Ascending aorta (tissue), 2 donors: ENCODE results near the gene C14orf180. TPM values are rescaled to one million over a fixed set of nuclear protein-coding genes. Genes with fewer than 3 reads are reported as not detected.

Source experiments
- DNase-seq, 2 donors: peaks; one replicate each; pipeline ENCODE4 v3.0.0-alpha.2; 2019; ENCODE audit warnings: low spot score in 2 of 2
- H3K27ac ChIP-seq, 2 donors: fragments of 200-600 bp; sonication (generic); one replicate each; pipeline ENCODE4 v1.5.1; 2016 to 2017; ENCODE audit warnings: mild to moderate bottlenecking in 1 of 2
- H3K27me3 ChIP-seq: fragments of 200-600 bp; sonication (generic); one replicate; pipeline ENCODE4 v1.5.1; 2017
- H3K36me3 ChIP-seq, 2 donors: fragments of 200-600 bp; sonication (generic); one replicate each; pipeline ENCODE4 v1.5.1; 2016
- H3K4me1 ChIP-seq, 2 donors: fragments of 200-600 bp; sonication (generic); one replicate each; pipeline ENCODE4 v1.5.1; 2016 to 2017; ENCODE audit warnings: mild to moderate bottlenecking in 1 of 2
- H3K4me3 ChIP-seq, 2 donors: fragments of 200-600 bp; sonication (generic); one replicate each; pipeline ENCODE4 v1.5.1; 2016 to 2017; ENCODE audit warnings: mild to moderate bottlenecking in 1 of 2
- H3K9me3 ChIP-seq, 2 donors: fragments of 200-600 bp; sonication (generic); one replicate each; pipeline ENCODE4 v1.5.1; 2016
- intact Hi-C: fragments of 100-400 bp; cut with DNase I; formaldehyde crosslinking; loops from one replicate; pipeline ENCODE4 v1.15.1; 2023
- total RNA-seq: library from RNA; depleted of rRNA; stranded (reverse); fragments of >200 nt; gene quantifications from one replicate; pipeline ENCODE4 v1.1.0, GENCODE V29; 2016
- TF ChIP-seq, protein P1 (sequence below), 3 experiments: fragments of 200-600 bp in 2 of 3; fragments of 450-650 bp in 1 of 3; sonication (generic) in 2 of 3; IDR thresholded peaks; one replicate each; pipeline ENCODE4 v1.5.1; 2016 to 2019; ENCODE audit warnings: antibody characterized with exemption in 3 of 3, mild to moderate bottlenecking in 1 of 3, moderate library complexity in 1 of 3

C14orf180 gene
- total RNA-seq, 1 donor from 2014 or later, result 0.21 TPM

- H3K4me3 ChIP-seq, result no peak overlapping the region
- H3K27ac ChIP-seq, result no peak overlapping the region
- H3K36me3 ChIP-seq, result no peaks in the 10 kb centered on the region
- TF ChIP-seq, protein P1, sequence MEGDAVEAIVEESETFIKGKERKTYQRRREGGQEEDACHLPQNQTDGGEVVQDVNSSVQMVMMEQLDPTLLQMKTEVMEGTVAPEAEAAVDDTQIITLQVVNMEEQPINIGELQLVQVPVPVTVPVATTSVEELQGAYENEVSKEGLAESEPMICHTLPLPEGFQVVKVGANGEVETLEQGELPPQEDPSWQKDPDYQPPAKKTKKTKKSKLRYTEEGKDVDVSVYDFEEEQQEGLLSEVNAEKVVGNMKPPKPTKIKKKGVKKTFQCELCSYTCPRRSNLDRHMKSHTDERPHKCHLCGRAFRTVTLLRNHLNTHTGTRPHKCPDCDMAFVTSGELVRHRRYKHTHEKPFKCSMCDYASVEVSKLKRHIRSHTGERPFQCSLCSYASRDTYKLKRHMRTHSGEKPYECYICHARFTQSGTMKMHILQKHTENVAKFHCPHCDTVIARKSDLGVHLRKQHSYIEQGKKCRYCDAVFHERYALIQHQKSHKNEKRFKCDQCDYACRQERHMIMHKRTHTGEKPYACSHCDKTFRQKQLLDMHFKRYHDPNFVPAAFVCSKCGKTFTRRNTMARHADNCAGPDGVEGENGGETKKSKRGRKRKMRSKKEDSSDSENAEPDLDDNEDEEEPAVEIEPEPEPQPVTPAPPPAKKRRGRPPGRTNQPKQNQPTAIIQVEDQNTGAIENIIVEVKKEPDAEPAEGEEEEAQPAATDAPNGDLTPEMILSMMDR (IDR thresholded peaks at IDR 0.05), result no peak
- H3K9me3 ChIP-seq, result no peaks in the 10 kb centered on the region
- H3K27me3 ChIP-seq, result no peaks in the 10 kb centered on the region
- intact Hi-C loops, result no loop called here
- DNase-seq, result peak in 1 of 2 donors; percentile 35
- no peaks in the 10 kb centered on the region for H3K4me1 ChIP-seq
Measured at GRCh38 chr14:104610749-104611310, 31.3 kb downstream of the C14orf180 start.

DNA sequence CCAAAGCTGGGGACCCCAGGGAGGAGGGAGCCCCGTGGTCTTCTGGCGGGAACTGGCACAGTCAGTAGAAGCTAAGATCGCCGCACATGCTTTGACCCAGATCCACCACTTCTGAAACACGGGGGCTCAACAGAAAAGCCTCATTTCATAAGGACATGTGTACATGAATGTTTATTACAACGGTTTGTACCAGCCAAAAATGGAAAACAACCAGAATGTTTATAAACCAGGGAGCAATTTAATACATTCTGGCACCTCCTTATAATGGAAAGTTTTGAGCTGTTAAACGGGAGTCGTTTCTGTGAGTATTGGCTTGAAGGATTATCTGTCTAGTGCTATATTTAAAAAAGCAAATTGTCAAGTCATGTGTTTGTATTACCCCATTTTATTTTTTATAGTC, 32.3 kb downstream of the C14orf180 start:
- intact Hi-C loops, result no loop called here
- Histone ChIP-seq H3K9me3 (no peaks in the 10 kb centered on the region), H3K4me3 (no peak overlapping the region), H3K4me1 (no peaks in the 10 kb centered on the region), H3K36me3 (no peaks in the 10 kb centered on the region), H3K27me3 (no peaks in the 10 kb centered on the region), H3K27ac (no peak overlapping the region)
- TF ChIP-seq, protein P1 (IDR thresholded peaks at IDR 0.05), result no peak
- peak in 1 of 2 donors; percentile 16 for DNase-seq

DNA sequence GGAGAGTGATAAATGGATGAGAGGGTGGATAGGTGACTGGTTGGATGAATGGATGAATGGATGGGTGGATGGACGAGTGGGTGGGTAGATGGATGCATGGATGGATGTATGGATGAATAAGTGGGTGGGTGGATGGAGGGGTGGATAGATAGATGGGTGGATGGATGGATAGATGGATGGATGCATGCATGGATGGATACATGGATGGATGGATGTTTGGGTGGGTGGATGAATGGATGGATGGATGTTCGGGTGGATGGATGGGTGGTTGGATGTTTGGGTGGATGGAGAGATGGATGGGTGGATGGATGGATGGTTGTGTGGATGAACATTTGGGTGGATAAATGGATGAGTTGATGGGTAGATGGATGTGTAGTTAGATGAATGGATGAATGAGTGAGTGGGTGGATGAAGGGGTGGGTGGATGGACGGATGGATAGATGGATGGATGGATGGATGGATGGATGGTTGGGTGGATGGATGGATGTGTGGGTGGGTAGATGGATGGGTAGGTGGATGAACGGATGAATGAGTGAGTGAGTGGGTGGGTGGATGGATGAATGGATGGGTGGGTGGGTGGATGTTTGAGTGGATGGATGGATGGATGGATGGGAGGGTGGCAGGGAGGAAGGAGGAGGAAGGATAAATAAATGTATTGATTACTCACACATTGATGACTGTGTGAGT, 34.7 kb downstream of the C14orf180 start:
- TF ChIP-seq, protein P1 (IDR thresholded peaks at IDR 0.05), result no peak
- H3K4me3 ChIP-seq, result no peak overlapping the region
- no peaks in the 10 kb centered on the region for H3K36me3 ChIP-seq
- H3K9me3 ChIP-seq, result no peaks in the 10 kb centered on the region
- H3K4me1 ChIP-seq, result no peaks in the 10 kb centered on the region
- DNase-seq, result no peak
- no peaks in the 10 kb centered on the region for H3K27me3 ChIP-seq
- intact Hi-C loops, result no loop called here
- H3K27ac ChIP-seq, result no peak overlapping the region

DNA sequence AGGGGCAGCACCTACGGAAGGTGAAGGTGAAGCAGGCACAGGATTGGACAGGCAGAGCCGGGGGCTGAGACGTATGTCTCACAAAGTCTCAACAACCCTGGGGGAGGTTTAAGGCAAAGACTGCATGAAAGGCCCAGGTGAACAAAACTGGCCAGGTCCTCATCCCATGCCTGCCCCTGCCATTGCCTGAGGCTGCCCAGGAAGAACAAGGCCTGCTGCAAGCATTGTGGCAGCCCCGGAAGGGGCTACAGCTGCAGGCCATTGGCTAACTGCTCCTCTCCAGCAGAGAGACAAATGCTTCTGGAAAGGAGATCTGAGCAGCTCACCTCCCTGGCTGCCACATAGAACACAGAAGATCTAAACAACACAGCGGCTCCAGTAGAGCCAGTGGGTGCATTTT, 45.4 kb downstream of the C14orf180 start:
- no peak overlapping the region for H3K4me3 ChIP-seq
- peak in 1 of 2 donors; percentile 16 for DNase-seq
- H3K27ac ChIP-seq, result no peak overlapping the region
- H3K27me3 ChIP-seq, result no peaks in the 10 kb centered on the region
- no peaks in the 10 kb centered on the region for H3K36me3 ChIP-seq
- intact Hi-C loops, result no loop called here
- TF ChIP-seq, protein P1 (IDR thresholded peaks at IDR 0.05), result no peak
- H3K9me3 ChIP-seq, result peaks cover 4% of the 10 kb centered on the region in 2 donors
- no peaks in the 10 kb centered on the region for H3K4me1 ChIP-seq

DNA sequence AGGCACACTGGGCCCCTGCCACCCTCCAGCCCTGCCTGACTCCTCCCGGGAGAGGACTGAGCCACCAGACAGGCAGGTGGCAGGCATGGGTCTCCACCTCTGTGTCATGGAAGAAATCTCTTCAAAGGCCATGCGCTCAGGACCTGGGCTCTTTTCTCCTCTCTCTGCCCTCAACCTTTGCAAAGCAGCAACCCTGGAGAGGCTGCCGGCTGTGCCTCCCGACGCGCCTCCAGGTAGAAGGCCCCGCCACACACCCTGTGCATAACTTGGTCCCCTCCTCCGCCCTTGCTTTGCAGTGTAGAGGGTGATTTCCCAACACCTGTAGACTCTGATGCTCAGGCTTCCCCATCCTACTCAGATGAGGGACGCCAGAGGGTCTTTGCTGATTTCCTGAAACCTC, 53.2 kb downstream of the C14orf180 start:
- no peaks in the 10 kb centered on the region for H3K4me1 ChIP-seq
- TF ChIP-seq, protein P1 (IDR thresholded peaks at IDR 0.05), result no peak
- intact Hi-C loops, result loop anchor here (10.0 kb wide), 1 partner anchor 548 kb away; the partner anchor contains the start of gene ASPG
- peaks cover 4% of the 10 kb centered on the region in 2 donors for H3K9me3 ChIP-seq
- no peak overlapping the region for H3K27ac ChIP-seq
- H3K4me3 ChIP-seq, result no peak overlapping the region
- H3K27me3 ChIP-seq, result no peaks in the 10 kb centered on the region
- no peaks in the 10 kb centered on the region for H3K36me3 ChIP-seq
- DNase-seq, result peak in 1 of 2 donors; percentile 38
